ENCODE measurements around the gene STAP2. TPM values are rescaled to one million over a fixed set of nuclear protein-coding genes. Genes with fewer than 3 reads are reported as not detected.
A peak's percentile ranks its signal among the peaks of the same experiment; 100 is the strongest.

Gene STAP2
- total RNA-seq, 1 experiment from 2014 or later: 72.6 TPM

DNA sequence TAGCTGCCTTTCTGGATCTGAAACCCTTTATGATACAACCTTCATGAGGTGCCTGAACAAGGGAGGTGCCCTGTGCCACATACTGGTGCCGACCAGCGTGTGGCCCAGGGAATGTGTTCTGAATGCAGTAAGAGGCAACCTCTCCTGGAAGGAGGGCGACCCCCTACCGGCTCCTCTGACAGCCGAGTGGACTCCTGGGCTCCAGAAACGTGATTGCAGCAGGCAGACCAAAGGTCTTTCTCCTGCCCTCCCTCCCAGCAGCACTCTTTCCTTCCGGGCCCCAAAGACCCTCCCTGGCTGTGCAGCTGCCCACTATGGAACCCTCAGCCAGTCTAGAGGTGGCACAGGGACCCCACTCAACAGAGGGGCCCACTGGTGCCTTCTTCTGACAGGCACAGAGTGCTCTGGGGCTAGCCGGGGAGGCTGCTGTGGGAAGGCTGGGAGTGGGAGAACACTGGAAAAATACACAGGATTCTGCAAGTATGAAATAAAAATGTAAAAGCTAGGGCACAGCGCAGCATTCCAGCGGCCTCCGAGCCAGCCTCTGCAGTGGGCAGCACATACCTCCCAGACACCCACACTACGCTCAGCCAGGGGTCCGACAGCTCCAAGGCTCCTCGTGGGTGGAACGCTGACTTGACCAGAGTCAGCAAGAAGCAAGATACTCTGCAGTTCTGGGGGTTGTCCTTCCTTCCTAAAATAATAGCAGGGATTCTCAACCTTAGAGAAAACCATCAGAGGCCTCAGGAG, 46.8 kb upstream of the STAP2 start:
- H3K27me3 ChIP-seq (ENCODE audit: low read length): no peaks in the 10 kb centered on the region
- intact Hi-C loops (cut with micrococcal nuclease): no loop called here
- TF ChIP-seq EZH2phosphoT487 (IDR thresholded peaks at IDR 0.05; ENCODE audit: borderline replicate concordance, low read length) (no peak), EZH2 (IDR thresholded peaks at IDR 0.05; ENCODE audit: low read length, unreplicated experiment) (no peak)
- TF ChIP-seq, protein P1, sequence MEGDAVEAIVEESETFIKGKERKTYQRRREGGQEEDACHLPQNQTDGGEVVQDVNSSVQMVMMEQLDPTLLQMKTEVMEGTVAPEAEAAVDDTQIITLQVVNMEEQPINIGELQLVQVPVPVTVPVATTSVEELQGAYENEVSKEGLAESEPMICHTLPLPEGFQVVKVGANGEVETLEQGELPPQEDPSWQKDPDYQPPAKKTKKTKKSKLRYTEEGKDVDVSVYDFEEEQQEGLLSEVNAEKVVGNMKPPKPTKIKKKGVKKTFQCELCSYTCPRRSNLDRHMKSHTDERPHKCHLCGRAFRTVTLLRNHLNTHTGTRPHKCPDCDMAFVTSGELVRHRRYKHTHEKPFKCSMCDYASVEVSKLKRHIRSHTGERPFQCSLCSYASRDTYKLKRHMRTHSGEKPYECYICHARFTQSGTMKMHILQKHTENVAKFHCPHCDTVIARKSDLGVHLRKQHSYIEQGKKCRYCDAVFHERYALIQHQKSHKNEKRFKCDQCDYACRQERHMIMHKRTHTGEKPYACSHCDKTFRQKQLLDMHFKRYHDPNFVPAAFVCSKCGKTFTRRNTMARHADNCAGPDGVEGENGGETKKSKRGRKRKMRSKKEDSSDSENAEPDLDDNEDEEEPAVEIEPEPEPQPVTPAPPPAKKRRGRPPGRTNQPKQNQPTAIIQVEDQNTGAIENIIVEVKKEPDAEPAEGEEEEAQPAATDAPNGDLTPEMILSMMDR (conservative IDR thresholded peaks at IDR 0.05; ENCODE audit: low read depth, low read length): no peak
- ChIA-PET CTCF (no interaction called here), POLR2A (ENCODE audit: unreplicated experiment) (no interaction called here)
- H3K9ac ChIP-seq (ENCODE audit: low read length): no peak overlapping the region
- no peak overlapping the region for H3K4me2 ChIP-seq (ENCODE audit: low read length)
- peaks cover 6% of the 10 kb centered on the region; the same call in 1 of the 2 replicates for H4K20me1 ChIP-seq (ENCODE audit: low read length)
- H3K27ac ChIP-seq (ENCODE audit: low read length): no peak overlapping the region
- no peaks in the 10 kb centered on the region for H3K9me3 ChIP-seq (ENCODE audit: low read length)
- H3K9me2 ChIP-seq (replicated peaks; ENCODE audit: low read length): no peaks in the 10 kb centered on the region
- ATAC-seq (no peak), DNase-seq (no peak)
- H3K36me3 ChIP-seq (ENCODE audit: low read depth, low read length): no peaks in the 10 kb centered on the region
- H3F3A ChIP-seq (ENCODE audit: low read length, unreplicated experiment): no peaks in the 10 kb centered on the region
- no TSS peak for BruUV-seq (replicated peaks)
- H2AFZ ChIP-seq (ENCODE audit: low read length): no peak overlapping the region
- peaks cover 77% of the 10 kb centered on the region for H3K79me2 ChIP-seq (ENCODE audit: low read length)
- no peak overlapping the region for H3K4me3 ChIP-seq (ENCODE audit: low read length)
- peaks cover 19% of the 10 kb centered on the region for H3K4me1 ChIP-seq (ENCODE audit: insufficient read depth, low read length)

- Histone ChIP-seq H3K27ac (ENCODE audit: low read length) (peak overlapping the region; percentile 56), H3K4me2 (ENCODE audit: low read length) (no peak overlapping the region), H3K9ac (ENCODE audit: low read length) (no peak overlapping the region), H3K79me2 (ENCODE audit: low read length) (peaks cover 56% of the 10 kb centered on the region), H3K4me3 (ENCODE audit: low read length) (no peak overlapping the region), H4K20me1 (ENCODE audit: low read length) (no peaks in the 10 kb centered on the region), H2AFZ (ENCODE audit: low read length) (no peak overlapping the region), H3K4me1 (ENCODE audit: insufficient read depth, low read length) (peaks cover 52% of the 10 kb centered on the region), H3K27me3 (ENCODE audit: low read length) (no peaks in the 10 kb centered on the region), H3K36me3 (ENCODE audit: low read depth, low read length) (no peaks in the 10 kb centered on the region), H3K9me3 (ENCODE audit: low read length) (no peaks in the 10 kb centered on the region), H3F3A (ENCODE audit: low read length, unreplicated experiment) (peaks cover 7% of the 10 kb centered on the region), H3K9me2 (replicated peaks; ENCODE audit: low read length) (no peaks in the 10 kb centered on the region)
- TF ChIP-seq, protein P1 (conservative IDR thresholded peaks at IDR 0.05; ENCODE audit: low read depth, low read length): no peak
- TF ChIP-seq EZH2phosphoT487 (IDR thresholded peaks at IDR 0.05; ENCODE audit: borderline replicate concordance, low read length): no peak
- TF ChIP-seq EZH2 (IDR thresholded peaks at IDR 0.05; ENCODE audit: low read length, unreplicated experiment): no peak
- BruUV-seq (replicated peaks): no TSS peak
- ChIA-PET POLR2A (ENCODE audit: unreplicated experiment) (interaction anchor here (0.6 kb wide), 1 partner anchor 291 kb away, joined by 12 read pairs; no protein-coding TSS in a partner anchor), CTCF (no interaction called here)
- no peak for ATAC-seq
- DNase-seq: no peak
- intact Hi-C loops (cut with micrococcal nuclease): no loop called here
These were observed 41.7 kb upstream of the STAP2 start for GRCh38 chr19:4380254-4380727.

Data from PC-3 (cell line).